Activated CD8-positive, alpha-beta memory T cell treated with anti-CD3 and anti-CD28 coated beads for 24 hours (primary cell): ENCODE data around the gene VDAC2.

Experiments used
- DNase-seq: peaks from one replicate; pipeline ENCODE4 v3.0.0-alpha.2; 2020

Gene VDAC2

GRCh38 chr10:75254739-75255138, 44.1 kb downstream of the VDAC2 start:
- no peak for DNase-seq

GRCh38 chr10:75260990-75261389, 50.4 kb downstream of the VDAC2 start:
- DNase-seq, result no peak

- no peak for DNase-seq
These were observed 51.5 kb downstream of the VDAC2 start for GRCh38 chr10:75261813-75262705.

GRCh38 chr10:75263806-75264205, 53.2 kb downstream of the VDAC2 start:
- DNase-seq, result no peak

- no peak for DNase-seq
These were observed 55.3 kb downstream of the VDAC2 start for GRCh38 chr10:75265856-75266255.

- no peak for DNase-seq
These were observed 56.3 kb downstream of the VDAC2 start for GRCh38 chr10:75266945-75267344.

GRCh38 chr10:75269605-75270004, 59.0 kb downstream of the VDAC2 start:
- DNase-seq, result no peak

GRCh38 chr10:75272094-75272493, 61.5 kb downstream of the VDAC2 start:
- DNase-seq, result no peak

GRCh38 chr10:75272896-75273295, 62.3 kb downstream of the VDAC2 start:
- no peak for DNase-seq

- no peak for DNase-seq
These were observed 65.7 kb downstream of the VDAC2 start for GRCh38 chr10:75276069-75276872.

GRCh38 chr10:75280236-75280635, 69.6 kb downstream of the VDAC2 start:
- no peak for DNase-seq
